ENCODE measurements around the gene CDCA8.

CDCA8 gene

DNA sequence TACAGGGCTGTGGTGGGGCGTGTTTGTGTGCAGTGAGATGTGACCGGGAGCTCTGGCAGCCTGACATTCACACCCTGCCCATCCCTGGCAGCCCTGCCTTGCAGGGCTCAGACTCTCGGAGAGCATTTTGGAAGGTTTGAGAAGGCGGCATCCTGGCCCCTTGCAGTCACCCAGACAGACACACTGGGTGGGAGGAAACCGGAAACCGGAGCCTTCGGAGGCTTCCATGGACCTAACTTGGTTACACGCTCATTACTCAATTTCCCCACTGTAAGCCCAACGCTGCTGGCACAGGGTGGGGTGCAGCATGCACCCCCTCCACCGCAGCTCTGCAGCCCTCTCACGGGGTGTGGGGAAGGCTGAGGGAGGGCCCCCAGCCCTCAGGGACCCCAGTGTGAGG is 35.4 kb upstream of the CDCA8 start:
- no peaks in the 10 kb centered on the region for H3K9me2 ChIP-seq (ENCODE audit: low read depth, low read length)
- H4K20me1 ChIP-seq (ENCODE audit: insufficient read depth, low read length) = no peaks in the 10 kb centered on the region
- H3K4me2 ChIP-seq (ENCODE audit: low read length) = no peak overlapping the region
- no peak overlapping the region for H3K4me3 ChIP-seq (ENCODE audit: low read depth, low read length, poor library complexity, severe bottlenecking)
- TF ChIP-seq EZH2 (IDR thresholded peaks at IDR 0.05; ENCODE audit: borderline replicate concordance, low read length) (no peak), CTCF (IDR thresholded peaks at IDR 0.05; ENCODE audit: low read length) (no peak)
- no peak overlapping the region for H2AFZ ChIP-seq (ENCODE audit: low read length)
- no peaks in the 10 kb centered on the region for H3K27me3 ChIP-seq (ENCODE audit: insufficient read depth, low read length)
- no peaks in the 10 kb centered on the region for H3K4me1 ChIP-seq (ENCODE audit: insufficient read depth, low read length, severe bottlenecking)
- no peaks in the 10 kb centered on the region for H3K79me2 ChIP-seq (ENCODE audit: insufficient read depth, low read length)
- H3K9me3 ChIP-seq (ENCODE audit: low read length) = no peaks in the 10 kb centered on the region
- H3K27ac ChIP-seq (ENCODE audit: low read depth, low read length, poor library complexity, severe bottlenecking) = no peak overlapping the region
- no peak overlapping the region for H3K9ac ChIP-seq (ENCODE audit: low read length)
- H3F3A ChIP-seq (ENCODE audit: insufficient read depth, low read length) = no peaks in the 10 kb centered on the region
- no peaks in the 10 kb centered on the region for H3K36me3 ChIP-seq (ENCODE audit: insufficient read depth, low read length)

DNA sequence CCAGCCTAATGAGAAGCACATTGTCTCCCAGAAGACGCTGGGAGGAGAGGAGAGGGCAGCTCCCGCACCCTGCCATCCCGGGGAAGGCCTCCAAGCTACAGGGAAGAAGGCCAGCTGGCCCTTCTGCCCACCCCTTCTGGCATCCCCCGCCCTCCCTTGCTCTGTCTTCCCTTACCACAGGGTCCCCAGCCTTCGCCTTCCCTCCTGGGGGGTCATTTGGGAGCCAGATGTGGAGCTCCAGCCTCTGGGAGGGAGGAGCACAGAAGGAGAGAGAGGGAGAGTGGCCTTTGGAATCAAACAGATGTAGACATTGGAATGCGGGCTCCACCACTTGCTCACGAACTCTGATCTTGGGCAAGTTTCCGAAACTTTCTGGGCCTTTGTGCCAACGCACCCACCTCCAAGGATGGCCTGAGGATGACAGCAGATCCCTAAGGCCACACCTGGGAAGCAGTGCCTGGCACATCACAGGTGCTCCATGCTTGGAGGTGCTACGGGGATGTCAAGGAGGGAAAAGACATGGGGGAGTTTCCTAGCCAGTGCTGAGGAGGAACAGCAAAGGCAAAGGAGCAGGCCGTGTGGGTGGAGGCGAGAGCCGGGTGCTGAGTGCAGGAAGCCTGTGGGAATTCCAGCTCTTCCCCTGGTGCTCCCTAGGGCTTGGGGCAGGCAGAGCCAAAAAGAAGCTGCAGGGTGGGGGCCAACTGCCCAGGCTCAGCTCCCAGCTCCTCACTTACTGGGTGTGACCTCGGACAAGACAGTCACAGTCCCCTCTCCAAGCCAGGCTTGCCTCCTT is 34.5 kb upstream of the CDCA8 start:
- Histone ChIP-seq H3K4me3 (ENCODE audit: low read depth, low read length, poor library complexity, severe bottlenecking) (no peak overlapping the region), H3K4me2 (ENCODE audit: low read length) (no peak overlapping the region), H3K79me2 (ENCODE audit: insufficient read depth, low read length) (no peaks in the 10 kb centered on the region), H4K20me1 (ENCODE audit: insufficient read depth, low read length) (no peaks in the 10 kb centered on the region), H2AFZ (ENCODE audit: low read length) (no peak overlapping the region), H3K9me3 (ENCODE audit: low read length) (no peaks in the 10 kb centered on the region), H3K36me3 (ENCODE audit: insufficient read depth, low read length) (no peaks in the 10 kb centered on the region), H3F3A (ENCODE audit: insufficient read depth, low read length) (no peaks in the 10 kb centered on the region), H3K27ac (ENCODE audit: low read depth, low read length, poor library complexity, severe bottlenecking) (no peak overlapping the region), H3K9me2 (ENCODE audit: low read depth, low read length) (no peaks in the 10 kb centered on the region), H3K27me3 (ENCODE audit: insufficient read depth, low read length) (no peaks in the 10 kb centered on the region), H3K9ac (ENCODE audit: low read length) (no peak overlapping the region), H3K4me1 (ENCODE audit: insufficient read depth, low read length, severe bottlenecking) (no peaks in the 10 kb centered on the region)
- TF ChIP-seq EZH2 (IDR thresholded peaks at IDR 0.05; ENCODE audit: borderline replicate concordance, low read length) = no peak
- TF ChIP-seq CTCF (IDR thresholded peaks at IDR 0.05; ENCODE audit: low read length) = no peak

DNA sequence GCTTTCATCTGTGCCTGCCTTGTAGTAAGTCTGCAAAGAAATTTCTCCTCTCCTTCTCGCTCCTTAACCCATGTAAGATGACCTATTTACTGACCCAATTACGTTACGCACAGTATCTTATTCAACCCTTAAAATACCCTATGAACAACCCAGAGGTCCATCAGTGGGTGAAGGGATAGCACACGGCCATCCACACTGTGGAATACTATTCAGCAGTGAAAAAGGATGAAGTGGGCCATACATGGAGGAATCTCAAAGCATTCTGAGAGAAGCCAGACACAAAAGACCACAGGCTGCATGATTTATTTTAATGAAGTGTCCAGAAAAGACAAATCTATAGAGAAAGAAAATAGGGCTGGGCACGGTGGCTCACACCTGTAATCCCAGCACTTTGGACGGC is 33.8 kb upstream of the CDCA8 start:
- Histone ChIP-seq H3K4me3 (ENCODE audit: low read depth, low read length, poor library complexity, severe bottlenecking) (no peak overlapping the region), H3K4me1 (ENCODE audit: insufficient read depth, low read length, severe bottlenecking) (no peaks in the 10 kb centered on the region), H3K4me2 (ENCODE audit: low read length) (no peak overlapping the region), H3K9me3 (ENCODE audit: low read length) (no peaks in the 10 kb centered on the region), H3K9ac (ENCODE audit: low read length) (no peak overlapping the region), H3F3A (ENCODE audit: insufficient read depth, low read length) (no peaks in the 10 kb centered on the region), H3K36me3 (ENCODE audit: insufficient read depth, low read length) (no peaks in the 10 kb centered on the region), H4K20me1 (ENCODE audit: insufficient read depth, low read length) (no peaks in the 10 kb centered on the region), H2AFZ (ENCODE audit: low read length) (no peak overlapping the region), H3K27me3 (ENCODE audit: insufficient read depth, low read length) (no peaks in the 10 kb centered on the region), H3K27ac (ENCODE audit: low read depth, low read length, poor library complexity, severe bottlenecking) (no peak overlapping the region), H3K9me2 (ENCODE audit: low read depth, low read length) (no peaks in the 10 kb centered on the region), H3K79me2 (ENCODE audit: insufficient read depth, low read length) (no peaks in the 10 kb centered on the region)
- TF ChIP-seq CTCF (IDR thresholded peaks at IDR 0.05; ENCODE audit: low read length) (no peak), EZH2 (IDR thresholded peaks at IDR 0.05; ENCODE audit: borderline replicate concordance, low read length) (no peak)

All from OCI-LY1 (cell line).